ENCODE measurements around the gene PLPP6. TPM values are rescaled to one million over a fixed set of nuclear protein-coding genes. Genes with fewer than 3 reads are reported as not detected.

Gene PLPP6
- total and polyA plus RNA-seq, 2 of the 8 experiments (the other 6 are each of a cell fraction or from before 2014, with no cell fraction given) = 11.8 to 13.3 TPM

DNA sequence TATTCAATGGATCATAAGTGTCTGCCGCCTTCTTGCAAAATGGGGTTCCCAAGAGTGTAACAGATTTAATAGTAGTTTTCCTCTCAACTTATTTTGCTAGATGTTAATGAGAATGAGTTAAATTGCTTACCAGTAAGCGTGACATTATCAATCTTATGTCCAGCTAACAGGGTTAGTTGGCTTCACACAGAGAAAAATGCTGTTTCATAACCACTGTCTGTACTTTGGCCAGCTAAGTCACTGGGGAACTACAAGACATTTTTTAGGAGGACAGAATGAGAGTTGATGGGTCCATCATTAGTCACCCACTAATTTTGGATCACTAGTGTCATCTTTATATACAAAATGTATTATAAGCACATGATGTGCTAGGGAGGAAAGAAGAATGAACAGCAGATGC, 18.7 kb downstream of the PLPP6 start (continued):
- TF ChIP-seq SIN3A (conservative IDR thresholded peaks at IDR 0.05 in 1 of 2, IDR thresholded peaks at IDR 0.05 in 1 of 2; ENCODE audit: low read depth in 1 of 2, low read length in 2 of 2) = no peak

All from H1 (cell line).